ENCODE results near the gene ZNF169.
"Not testable (repeated sequence)": the region's sequence is repeated elsewhere in the genome, so short reads cannot be mapped to it uniquely, and the experiment has no call there.

DNA sequence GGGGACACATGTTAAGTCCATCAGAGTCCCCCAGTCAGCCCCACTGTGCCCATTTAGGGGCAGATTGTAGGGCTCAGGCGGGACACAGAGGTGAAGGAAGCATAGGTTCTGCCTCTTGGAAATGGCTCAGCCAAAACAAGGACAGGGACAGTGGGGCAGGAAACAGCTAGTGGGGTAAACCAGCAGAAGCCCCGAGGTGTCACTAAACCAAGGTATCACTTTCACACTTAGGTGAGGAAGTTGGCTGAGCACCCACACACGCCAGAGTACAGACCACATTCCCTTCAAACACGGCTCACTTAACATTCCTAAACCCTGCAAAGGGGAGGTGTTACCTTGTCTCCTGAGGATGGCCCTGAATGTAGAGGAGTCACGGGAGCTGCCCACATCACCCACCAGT lies 57.1 kb downstream of the ZNF169 start:
- TF ChIP-seq POLR2A (IDR thresholded peaks at IDR 0.05): not testable (repeated sequence)
- TF ChIP-seq, protein P1, sequence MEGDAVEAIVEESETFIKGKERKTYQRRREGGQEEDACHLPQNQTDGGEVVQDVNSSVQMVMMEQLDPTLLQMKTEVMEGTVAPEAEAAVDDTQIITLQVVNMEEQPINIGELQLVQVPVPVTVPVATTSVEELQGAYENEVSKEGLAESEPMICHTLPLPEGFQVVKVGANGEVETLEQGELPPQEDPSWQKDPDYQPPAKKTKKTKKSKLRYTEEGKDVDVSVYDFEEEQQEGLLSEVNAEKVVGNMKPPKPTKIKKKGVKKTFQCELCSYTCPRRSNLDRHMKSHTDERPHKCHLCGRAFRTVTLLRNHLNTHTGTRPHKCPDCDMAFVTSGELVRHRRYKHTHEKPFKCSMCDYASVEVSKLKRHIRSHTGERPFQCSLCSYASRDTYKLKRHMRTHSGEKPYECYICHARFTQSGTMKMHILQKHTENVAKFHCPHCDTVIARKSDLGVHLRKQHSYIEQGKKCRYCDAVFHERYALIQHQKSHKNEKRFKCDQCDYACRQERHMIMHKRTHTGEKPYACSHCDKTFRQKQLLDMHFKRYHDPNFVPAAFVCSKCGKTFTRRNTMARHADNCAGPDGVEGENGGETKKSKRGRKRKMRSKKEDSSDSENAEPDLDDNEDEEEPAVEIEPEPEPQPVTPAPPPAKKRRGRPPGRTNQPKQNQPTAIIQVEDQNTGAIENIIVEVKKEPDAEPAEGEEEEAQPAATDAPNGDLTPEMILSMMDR (IDR thresholded peaks at IDR 0.05): not testable (repeated sequence)

Measured in sigmoid colon (tissue), 3 donors.